H9 (cell line): ENCODE measurements around the gene SLC12A3. TPM values are rescaled to one million over a fixed set of nuclear protein-coding genes. Genes with fewer than 3 reads are reported as not detected.

ENCODE experiments used
- DNase-seq: peaks from one replicate; pipeline ENCODE4 v3.0.0-alpha.2; 2017
- H2AFZ ChIP-seq: one replicate; pipeline ENCODE4 v1.6.1; 2013; ENCODE audit warnings: mild to moderate bottlenecking, low read length, control low read depth, moderate library complexity
- H2AK5ac ChIP-seq: 2 replicates; pipeline ENCODE4 v1.6.1; 2013; ENCODE audit warnings: low read length, control low read depth, mixed read lengths; ENCODE audit not compliant: insufficient read length
- H2BK120ac ChIP-seq: one replicate; pipeline ENCODE4 v1.6.1; 2013; ENCODE audit warnings: low read depth, mild to moderate bottlenecking, low read length, control low read depth, inconsistent platforms; ENCODE audit not compliant: poor library complexity, severe bottlenecking
- H2BK12ac ChIP-seq: 2 replicates; pipeline ENCODE4 v1.6.1; 2013; ENCODE audit warnings: low read length, control low read depth, mixed read lengths, low read depth; ENCODE audit not compliant: insufficient read length
- H2BK15ac ChIP-seq: 2 replicates; pipeline ENCODE4 v1.6.1; 2013; ENCODE audit warnings: low read depth, low read length, control low read depth
- H2BK20ac ChIP-seq: one replicate; pipeline ENCODE4 v1.6.1; 2013; ENCODE audit warnings: low read depth, mild to moderate bottlenecking, low read length, control low read depth, inconsistent platforms; ENCODE audit not compliant: poor library complexity, severe bottlenecking
- H2BK5ac ChIP-seq: 2 replicates; pipeline ENCODE4 v1.6.1; 2013; ENCODE audit warnings: low read length, control low read depth, mixed read lengths; ENCODE audit not compliant: insufficient read length
- H3K14ac ChIP-seq: 2 replicates; pipeline ENCODE4 v1.6.1; 2013; ENCODE audit warnings: low read length, control low read depth; ENCODE audit not compliant: insufficient read depth
- H3K18ac ChIP-seq: 2 replicates; pipeline ENCODE4 v1.6.1; 2013; ENCODE audit warnings: low read depth, mild to moderate bottlenecking, mixed read lengths, low read length, control low read depth; ENCODE audit not compliant: insufficient read length
- H3K23ac ChIP-seq: 2 replicates; pipeline ENCODE4 v1.6.1; 2013; ENCODE audit warnings: low read length, control low read depth, mixed read lengths, low read depth; ENCODE audit not compliant: insufficient read length
- H3K23me2 ChIP-seq: 2 replicates; pipeline ENCODE4 v1.6.1; 2013; ENCODE audit warnings: low read depth, mild to moderate bottlenecking, mixed read lengths, low read length, control low read depth; ENCODE audit not compliant: insufficient read length, poor library complexity, severe bottlenecking
- H3K27ac ChIP-seq: 2 replicates; pipeline ENCODE4 v1.5.1; 2013; ENCODE audit warnings: low read length, control low read depth, mixed read lengths, low read depth; ENCODE audit not compliant: insufficient read length
- H3K27me3 ChIP-seq: 2 replicates; pipeline ENCODE4 v1.6.1; 2013; ENCODE audit warnings: low read length, control low read depth, inconsistent platforms; ENCODE audit not compliant: insufficient read depth
- H3K4ac ChIP-seq: 2 replicates; pipeline ENCODE4 v1.6.1; 2013; ENCODE audit warnings: low read depth, mild to moderate bottlenecking, control low read depth, inconsistent platforms, low read length, moderate library complexity
- H3K4me1 ChIP-seq: 2 replicates; pipeline ENCODE4 v1.6.1; 2013; ENCODE audit warnings: low read length, control low read depth, inconsistent platforms; ENCODE audit not compliant: insufficient read depth
- H3K4me2 ChIP-seq: 2 replicates; pipeline ENCODE4 v1.6.1; 2013; ENCODE audit warnings: low read length, control low read depth, mixed read lengths; ENCODE audit not compliant: insufficient read length, insufficient read depth
- H3K56ac ChIP-seq: 2 replicates; pipeline ENCODE4 v1.6.1; 2013; ENCODE audit warnings: low read depth, mild to moderate bottlenecking, mixed read lengths, low read length, control low read depth; ENCODE audit not compliant: insufficient read length
- H3K79me1 ChIP-seq: 2 replicates; pipeline ENCODE4 v1.6.1; 2013; ENCODE audit warnings: low read depth, mild to moderate bottlenecking, moderate library complexity, low read length, control low read depth, inconsistent platforms; ENCODE audit not compliant: insufficient read depth, poor library complexity, severe bottlenecking
- H3K79me2 ChIP-seq: 2 replicates; pipeline ENCODE4 v1.6.1; 2013; ENCODE audit warnings: low read length, control low read depth, inconsistent platforms; ENCODE audit not compliant: insufficient read depth
- H3K9ac ChIP-seq: 2 replicates; pipeline ENCODE4 v1.6.1; 2013; ENCODE audit warnings: low read length, control low read depth, mixed read lengths; ENCODE audit not compliant: insufficient read length; ENCODE audit errors: extremely low read depth
- H3K9me3 ChIP-seq: one replicate; pipeline ENCODE4 v1.6.1; 2013; ENCODE audit warnings: low read depth, low read length, inconsistent platforms; ENCODE audit not compliant: control insufficient read depth
- H3T11ph ChIP-seq: one replicate; pipeline ENCODE4 v1.6.1; 2013; ENCODE audit warnings: mild to moderate bottlenecking, low read length, control low read depth, inconsistent platforms
- H4K20me1 ChIP-seq: one replicate; pipeline ENCODE4 v1.6.1; 2013; ENCODE audit not compliant: control insufficient read depth, insufficient read length, insufficient read depth
- H4K5ac ChIP-seq: 2 replicates; pipeline ENCODE4 v1.6.1; 2013; ENCODE audit warnings: low read depth, mild to moderate bottlenecking, mixed read lengths, low read length, control low read depth; ENCODE audit not compliant: insufficient read length
- H4K8ac ChIP-seq: replicated peaks from 2 replicates; pipeline ENCODE4 v1.6.1; 2013; ENCODE audit warnings: low read length, control low read depth, mixed read lengths, low read depth; ENCODE audit not compliant: insufficient read length
- H4K91ac ChIP-seq: 2 replicates; pipeline ENCODE4 v1.6.1; 2013; ENCODE audit warnings: low read depth, mild to moderate bottlenecking, moderate library complexity, mixed read lengths, low read length, control low read depth; ENCODE audit not compliant: insufficient read length
- H3K27ac Mint-ChIP-seq, 3 experiments: 2 replicates in 2 of 3; 3 replicates in 1 of 3; pipeline ENCODE4 v1.8.0; 2020 to 2021; ENCODE audit warnings: mixed read lengths in 3 of 3, mild to moderate bottlenecking in 1 of 3, moderate library complexity in 1 of 3
- H3K27me3 Mint-ChIP-seq: 2 replicates; pipeline ENCODE4 v1.8.0; 2021; ENCODE audit warnings: low read depth, mild to moderate bottlenecking, moderate library complexity, mixed read lengths
- H3K36me3 Mint-ChIP-seq, 3 experiments: 2 replicates in 2 of 3; 3 replicates in 1 of 3; pipeline ENCODE4 v1.8.0; 2020 to 2021; ENCODE audit warnings: low read depth in 3 of 3, mixed read lengths in 3 of 3; ENCODE audit not compliant: insufficient read depth in 1 of 3
- H3K4me1 Mint-ChIP-seq, 2 experiments: 2 replicates each; pipeline ENCODE4 v1.8.0; 2020; ENCODE audit warnings: mixed read lengths in 2 of 2
- H3K4me3 Mint-ChIP-seq, 2 experiments: 2 replicates in 1 of 2; 3 replicates in 1 of 2; pipeline ENCODE4 v1.8.0; 2020 to 2021; ENCODE audit warnings: mild to moderate bottlenecking in 2 of 2, mixed read lengths in 2 of 2, moderate library complexity in 1 of 2
- H3K9me3 Mint-ChIP-seq, 2 experiments: 2 replicates in 1 of 2; 3 replicates in 1 of 2; pipeline ENCODE4 v1.8.0; 2020; ENCODE audit warnings: mild to moderate bottlenecking in 2 of 2, mixed read lengths in 2 of 2, moderate library complexity in 1 of 2
- WGBS: extraction: QIAGEN DNeasy Blood & Tissue Kit; methylation state at CpG from one replicate; pipeline ENCODE4 v1.1.7; 2013; ENCODE audit warnings: missing lambda C conversion rate, low lambda C conversion rate, mixed read lengths; ENCODE audit not compliant: insufficient read length; ENCODE audit errors: extremely low coverage; 5-methylcytosine and 5-hydroxymethylcytosine counted together
- total RNA-seq: library from RNA; stranded (reverse); gene quantifications from 2 replicates; pipeline ENCODE4 v1.2.1, GENCODE V29; 2021
- TF ChIP-seq, protein P1 (sequence below): fragments of 200-600 bp; sonication (generic); conservative IDR thresholded peaks from 3 replicates; pipeline ENCODE4 v1.8.0; 2021; ENCODE audit warnings: antibody characterized with exemption, mild to moderate bottlenecking

The SLC12A3 gene
- total RNA-seq, 1 experiment from 2014 or later = not detected

DNA sequence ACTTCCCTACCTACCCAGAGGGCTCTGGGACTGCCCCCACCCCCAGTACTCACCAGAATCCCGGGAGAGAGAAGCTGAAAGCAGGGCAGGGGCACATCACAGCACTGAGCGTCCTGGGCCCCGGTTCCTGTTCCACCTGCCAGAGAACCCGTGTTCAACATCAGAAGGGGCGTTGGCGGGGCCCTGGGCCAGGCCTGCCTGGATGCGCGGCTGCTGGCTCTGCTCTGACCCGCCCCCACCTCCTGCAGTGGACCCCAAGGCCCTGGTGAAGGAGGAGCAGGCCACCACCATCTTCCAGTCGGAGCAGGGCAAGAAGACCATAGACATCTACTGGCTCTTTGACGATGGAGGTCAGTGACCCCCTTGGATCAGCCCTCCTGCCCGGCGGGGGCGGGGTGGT, 27.7 kb downstream of the SLC12A3 start:
- no peak overlapping the region for H2AK5ac ChIP-seq
- H3K4me2 ChIP-seq = no peak overlapping the region
- no peak overlapping the region for H4K5ac ChIP-seq
- H2BK20ac ChIP-seq = no peak overlapping the region
- no peak overlapping the region for H3K9ac ChIP-seq
- H3K79me1 ChIP-seq = no peaks in the 10 kb centered on the region
- H3K4me1 ChIP-seq = no peaks in the 10 kb centered on the region
- WGBS = no CpG with 5 or more reads among the region's 14 CpGs
- H3T11ph ChIP-seq = no peak overlapping the region
- H3K79me2 ChIP-seq = 0 out of 2 replicates have a peak, but pooled peaks cover 1% of the 10 kb centered on the region
- H2BK120ac ChIP-seq = no peak overlapping the region
- no peak overlapping the region for H3K23ac ChIP-seq
- H4K91ac ChIP-seq = no peak overlapping the region
- Mint-ChIP-seq H3K27me3 (peaks cover 1% of the 10 kb centered on the region; the same call in 1 of the 2 replicates), H3K36me3 (0 out of 7 replicates have a peak, but pooled peaks cover 0 to 2% (median 0%) of the 10 kb centered on the region in 3 experiments), H3K27ac (no peak overlapping the region), H3K4me1 (no peaks in the 10 kb centered on the region), H3K4me3 (no peak overlapping the region), H3K9me3 (peaks cover 0 to 2% of the 10 kb centered on the region in 2 experiments; a peak in 2 of 5 replicates)
- H2BK15ac ChIP-seq = no peak overlapping the region
- no peaks in the 10 kb centered on the region for H4K20me1 ChIP-seq
- no peak overlapping the region for H2AFZ ChIP-seq
- no peaks in the 10 kb centered on the region for H3K23me2 ChIP-seq
- no peak overlapping the region for H4K8ac ChIP-seq
- no peak overlapping the region for H2BK12ac ChIP-seq
- H2BK5ac ChIP-seq = no peak overlapping the region
- H3K14ac ChIP-seq = no peak overlapping the region; the same call in 1 of the 2 replicates
- no peak overlapping the region for H3K27ac ChIP-seq
- TF ChIP-seq, protein P1, sequence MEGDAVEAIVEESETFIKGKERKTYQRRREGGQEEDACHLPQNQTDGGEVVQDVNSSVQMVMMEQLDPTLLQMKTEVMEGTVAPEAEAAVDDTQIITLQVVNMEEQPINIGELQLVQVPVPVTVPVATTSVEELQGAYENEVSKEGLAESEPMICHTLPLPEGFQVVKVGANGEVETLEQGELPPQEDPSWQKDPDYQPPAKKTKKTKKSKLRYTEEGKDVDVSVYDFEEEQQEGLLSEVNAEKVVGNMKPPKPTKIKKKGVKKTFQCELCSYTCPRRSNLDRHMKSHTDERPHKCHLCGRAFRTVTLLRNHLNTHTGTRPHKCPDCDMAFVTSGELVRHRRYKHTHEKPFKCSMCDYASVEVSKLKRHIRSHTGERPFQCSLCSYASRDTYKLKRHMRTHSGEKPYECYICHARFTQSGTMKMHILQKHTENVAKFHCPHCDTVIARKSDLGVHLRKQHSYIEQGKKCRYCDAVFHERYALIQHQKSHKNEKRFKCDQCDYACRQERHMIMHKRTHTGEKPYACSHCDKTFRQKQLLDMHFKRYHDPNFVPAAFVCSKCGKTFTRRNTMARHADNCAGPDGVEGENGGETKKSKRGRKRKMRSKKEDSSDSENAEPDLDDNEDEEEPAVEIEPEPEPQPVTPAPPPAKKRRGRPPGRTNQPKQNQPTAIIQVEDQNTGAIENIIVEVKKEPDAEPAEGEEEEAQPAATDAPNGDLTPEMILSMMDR = no peak
- no peak overlapping the region for H3K18ac ChIP-seq
- DNase-seq = no peak
- H3K27me3 ChIP-seq = no peaks in the 10 kb centered on the region
- H3K56ac ChIP-seq = no peak overlapping the region
- H3K9me3 ChIP-seq = no peaks in the 10 kb centered on the region
- H3K4ac ChIP-seq = no peak overlapping the region
